SU-DHL-6 (cell line): ENCODE data around the gene ZNF728.
"Not testable (repeated sequence)": the region's sequence is repeated elsewhere in the genome, so short reads cannot be mapped to it uniquely, and the experiment has no call there.

Experiments used
- H2AFZ ChIP-seq: fragments of 200-600 bp; sonication (generic); 2 replicates; pipeline ENCODE4 v1.6.1; 2014; ENCODE audit warnings: low read depth, mild to moderate bottlenecking, moderate library complexity, mixed read lengths, antibody characterized with exemption, low read length; ENCODE audit not compliant: severe bottlenecking
- H3F3A ChIP-seq: fragments of 200-600 bp; shearing (Covaris generic); 2 replicates; pipeline ENCODE4 v1.6.0; 2016; ENCODE audit warnings: antibody characterized with exemption, mild to moderate bottlenecking; ENCODE audit not compliant: insufficient read depth
- H3K27ac ChIP-seq: fragments of 200-600 bp; sonication (generic); 2 replicates; pipeline ENCODE4 v1.5.1; 2016; ENCODE audit warnings: low read depth, mild to moderate bottlenecking, low read length, moderate library complexity, mixed read lengths
- H3K27me3 ChIP-seq: fragments of 200-600 bp; sonication (generic), shearing (Covaris generic); 2 replicates; pipeline ENCODE4 v1.6.0; 2014; ENCODE audit warnings: mild to moderate bottlenecking, low read length
- H3K36me3 ChIP-seq: fragments of 200-600 bp; sonication (generic); 2 replicates; pipeline ENCODE4 v1.6.1; 2014; ENCODE audit warnings: mild to moderate bottlenecking, low read length, mixed read lengths
- H3K4me2 ChIP-seq: fragments of 300-600, 200-600 bp; shearing (Covaris generic), sonication (generic); 2 replicates; pipeline ENCODE4 v1.6.0; 2014; ENCODE audit warnings: low read length, low read depth, mild to moderate bottlenecking; ENCODE audit not compliant: poor library complexity, severe bottlenecking
- H3K4me3 ChIP-seq: fragments of 200-600 bp; sonication (generic); 2 replicates; pipeline ENCODE4 v1.5.1; 2014; ENCODE audit warnings: antibody characterized with exemption, low read length, mild to moderate bottlenecking, mixed read lengths; ENCODE audit not compliant: insufficient read depth, poor library complexity, severe bottlenecking
- H3K79me2 ChIP-seq: fragments of 200-600 bp; sonication (generic); 2 replicates; pipeline ENCODE4 v1.6.1; 2014; ENCODE audit warnings: mild to moderate bottlenecking, low read length, moderate library complexity; ENCODE audit not compliant: insufficient read depth
- H3K9ac ChIP-seq: fragments of 200-600 bp; sonication (generic); 2 replicates; pipeline ENCODE4 v1.7.0; 2014; ENCODE audit warnings: mild to moderate bottlenecking, low read length
- H3K9me2 ChIP-seq: fragments of 200-600 bp; sonication (generic); replicated peaks from 2 replicates; pipeline ENCODE4 v1.6.1; 2014; ENCODE audit warnings: low read length; ENCODE audit not compliant: insufficient read depth
- H3K9me3 ChIP-seq: fragments of 200-600 bp; sonication (generic); 2 replicates; pipeline ENCODE4 v1.6.1; 2014; ENCODE audit warnings: low read length, mixed read lengths; ENCODE audit not compliant: insufficient read depth
- H4K20me1 ChIP-seq: fragments of 200-600 bp; sonication (generic); 2 replicates; pipeline ENCODE4 v1.6.1; 2014; ENCODE audit warnings: low read depth, mild to moderate bottlenecking, antibody characterized with exemption, low read length, moderate library complexity, mixed read lengths
- EZH2phosphoT487 ChIP-seq: fragments of 200-600 bp; sonication (generic), shearing (Covaris generic); conservative IDR thresholded peaks from 2 replicates; pipeline ENCODE4 v1.6.1; 2018; ENCODE audit warnings: mild to moderate bottlenecking, antibody characterized with exemption, low read length, moderate library complexity, mixed read lengths
- TF ChIP-seq, protein P1 (sequence below): fragments of 200-600 bp; sonication (generic); IDR thresholded peaks from one replicate; pipeline ENCODE4 v1.5.1; 2017; ENCODE audit warnings: antibody characterized with exemption, mild to moderate bottlenecking, low read length, moderate library complexity; ENCODE audit not compliant: insufficient read depth, poor library complexity, severe bottlenecking

ZNF728 gene

DNA sequence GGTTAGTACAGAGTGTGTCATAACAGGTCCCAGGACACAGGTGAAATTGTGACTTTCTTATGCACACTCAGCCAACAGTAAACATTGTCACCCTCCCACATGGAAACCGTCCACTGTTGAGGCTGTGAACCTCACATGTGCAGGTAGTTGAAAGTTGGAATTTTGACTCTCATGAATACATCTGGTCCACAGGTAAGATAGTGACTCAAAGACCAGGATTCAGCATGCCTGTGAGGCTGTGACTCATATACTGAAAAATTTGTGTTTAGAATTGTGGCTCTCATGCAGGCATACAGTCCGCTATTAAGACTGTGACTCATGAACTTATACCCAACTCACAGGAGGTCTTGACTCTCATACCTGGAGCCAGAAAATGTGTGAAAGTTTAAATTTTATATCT lies 67.8 kb downstream of the ZNF728 start:
- Histone ChIP-seq H2AFZ (no peak overlapping the region), H3K9ac (no peak overlapping the region), H3K9me2 (no peaks in the 10 kb centered on the region), H3K27me3 (no peaks in the 10 kb centered on the region), H3K4me2 (no peak overlapping the region), H4K20me1 (no peaks in the 10 kb centered on the region), H3K27ac (no peak overlapping the region), H3K79me2 (no peaks in the 10 kb centered on the region), H3F3A (no peaks in the 10 kb centered on the region), H3K4me3 (no peak overlapping the region), H3K9me3 (no peaks in the 10 kb centered on the region), H3K36me3 (no peaks in the 10 kb centered on the region)
- TF ChIP-seq, protein P1, sequence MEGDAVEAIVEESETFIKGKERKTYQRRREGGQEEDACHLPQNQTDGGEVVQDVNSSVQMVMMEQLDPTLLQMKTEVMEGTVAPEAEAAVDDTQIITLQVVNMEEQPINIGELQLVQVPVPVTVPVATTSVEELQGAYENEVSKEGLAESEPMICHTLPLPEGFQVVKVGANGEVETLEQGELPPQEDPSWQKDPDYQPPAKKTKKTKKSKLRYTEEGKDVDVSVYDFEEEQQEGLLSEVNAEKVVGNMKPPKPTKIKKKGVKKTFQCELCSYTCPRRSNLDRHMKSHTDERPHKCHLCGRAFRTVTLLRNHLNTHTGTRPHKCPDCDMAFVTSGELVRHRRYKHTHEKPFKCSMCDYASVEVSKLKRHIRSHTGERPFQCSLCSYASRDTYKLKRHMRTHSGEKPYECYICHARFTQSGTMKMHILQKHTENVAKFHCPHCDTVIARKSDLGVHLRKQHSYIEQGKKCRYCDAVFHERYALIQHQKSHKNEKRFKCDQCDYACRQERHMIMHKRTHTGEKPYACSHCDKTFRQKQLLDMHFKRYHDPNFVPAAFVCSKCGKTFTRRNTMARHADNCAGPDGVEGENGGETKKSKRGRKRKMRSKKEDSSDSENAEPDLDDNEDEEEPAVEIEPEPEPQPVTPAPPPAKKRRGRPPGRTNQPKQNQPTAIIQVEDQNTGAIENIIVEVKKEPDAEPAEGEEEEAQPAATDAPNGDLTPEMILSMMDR: no peak
- TF ChIP-seq EZH2phosphoT487: no peak

DNA sequence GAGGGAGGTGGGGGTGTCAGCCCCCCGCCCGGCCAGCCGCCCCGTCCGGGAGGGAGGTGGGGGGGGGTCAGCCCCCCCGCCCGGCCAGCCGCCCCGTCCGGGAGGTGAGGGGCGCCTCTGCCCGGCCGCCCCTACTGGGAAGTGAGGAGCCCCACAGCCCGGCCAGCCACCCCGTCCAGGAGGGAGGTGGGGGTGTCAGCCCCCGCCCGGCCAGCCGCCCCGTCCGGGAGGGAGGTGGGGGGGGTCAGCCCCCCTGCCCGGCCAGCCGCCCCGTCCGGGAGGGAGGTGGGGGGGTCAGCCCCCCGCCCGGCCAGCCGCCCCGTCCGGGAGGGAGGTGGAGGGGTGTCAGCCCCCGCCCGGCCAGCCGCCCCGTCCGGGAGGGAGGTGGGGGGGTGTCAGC lies 75.4 kb downstream of the ZNF728 start:
- not testable (repeated sequence) for H3K27me3 ChIP-seq, H3F3A ChIP-seq, H3K27ac ChIP-seq, H3K4me3 ChIP-seq, H3K79me2 ChIP-seq, H2AFZ ChIP-seq, H3K9me3 ChIP-seq, H3K9me2 ChIP-seq, H3K4me2 ChIP-seq, H3K36me3 ChIP-seq, H4K20me1 ChIP-seq, H3K9ac ChIP-seq

DNA sequence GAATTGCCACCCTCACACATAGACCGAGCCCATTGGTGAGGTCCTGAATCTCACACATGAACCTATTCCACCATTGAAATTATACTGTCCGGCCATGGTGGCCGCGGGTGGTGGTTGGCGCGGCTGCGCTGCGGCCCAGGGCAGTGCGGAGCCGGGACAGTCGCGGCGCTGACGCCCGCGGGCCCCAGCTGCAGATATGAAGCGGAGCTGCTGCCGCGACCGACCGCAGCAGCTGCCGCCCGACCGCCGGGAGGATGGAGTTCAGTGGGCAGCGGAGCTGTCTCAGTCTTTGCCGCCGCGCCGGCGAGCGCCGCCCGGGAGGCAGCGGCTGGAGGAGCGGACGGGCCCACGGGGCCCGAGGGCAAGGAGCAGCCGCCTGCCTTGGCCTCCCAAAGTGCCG lies 77.8 kb downstream of the ZNF728 start:
- H3K9me3 ChIP-seq, H3K79me2 ChIP-seq, H3K9me2 ChIP-seq, H3K4me2 ChIP-seq, H3K4me3 ChIP-seq, H3K9ac ChIP-seq, H3K27ac ChIP-seq, H3K27me3 ChIP-seq, H3F3A ChIP-seq, H2AFZ ChIP-seq, H4K20me1 ChIP-seq, H3K36me3 ChIP-seq: not testable (repeated sequence)
